AG04450 (cell line): ENCODE data around the gene HIVEP3. TPM values are rescaled to one million over a fixed set of nuclear protein-coding genes. Genes with fewer than 3 reads are reported as not detected.

Experiments
- CTCF ChIA-PET: fragments of 300-600, 350-600 bp; formaldehyde crosslinking; extraction: SDS; loops from one replicate; lab custom pipeline; 2022; ENCODE audit warnings: antibody characterized with exemption, inconsistent platforms; lab: Charles Lee
- POLR2A ChIA-PET: fragments of 350-600 bp; formaldehyde crosslinking; extraction: SDS; loops from one replicate; lab custom pipeline; 2021; ENCODE audit warnings: antibody characterized with exemption, inconsistent platforms; lab: Yijun Ruan, JAX
- DNase-seq: peaks from one replicate; pipeline ENCODE4 v3.0.0-alpha.2; 2011; ENCODE audit warnings: low read depth, low spot score
- H3K27ac ChIP-seq: one replicate; pipeline ENCODE4 v1.5.1; 2012; ENCODE audit warnings: low read depth, low read length, control low read depth
- H3K27me3 ChIP-seq: one replicate; pipeline ENCODE4 v1.6.0; 2012; ENCODE audit warnings: low read length; ENCODE audit not compliant: control insufficient read depth, insufficient read depth
- H3K4me3 ChIP-seq: 2 replicates; pipeline ENCODE4 v1.5.1; 2011; ENCODE audit warnings: mild to moderate bottlenecking, low read depth, low read length, control low read depth
- H3K9me3 ChIP-seq: 2 replicates; pipeline ENCODE4 v1.5.1; 2012; ENCODE audit warnings: low read length; ENCODE audit not compliant: control insufficient read depth, insufficient read depth
- polyA plus RNA-seq: library from polyadenylated mRNA; depleted of rRNA; stranded (reverse); fragments of >200 nt; gene quantifications from 2 replicates; pipeline ENCODE4 v1.2.3, GENCODE V29; 2011
- TF ChIP-seq, protein P1 (sequence below): IDR thresholded peaks from 2 replicates; pipeline ENCODE4 v1.5.1; 2011; ENCODE audit warnings: low read depth, low read length, control low read depth, inconsistent platforms

Gene HIVEP3
- polyA plus RNA-seq, 1 experiment, result 4.8 TPM

DNA sequence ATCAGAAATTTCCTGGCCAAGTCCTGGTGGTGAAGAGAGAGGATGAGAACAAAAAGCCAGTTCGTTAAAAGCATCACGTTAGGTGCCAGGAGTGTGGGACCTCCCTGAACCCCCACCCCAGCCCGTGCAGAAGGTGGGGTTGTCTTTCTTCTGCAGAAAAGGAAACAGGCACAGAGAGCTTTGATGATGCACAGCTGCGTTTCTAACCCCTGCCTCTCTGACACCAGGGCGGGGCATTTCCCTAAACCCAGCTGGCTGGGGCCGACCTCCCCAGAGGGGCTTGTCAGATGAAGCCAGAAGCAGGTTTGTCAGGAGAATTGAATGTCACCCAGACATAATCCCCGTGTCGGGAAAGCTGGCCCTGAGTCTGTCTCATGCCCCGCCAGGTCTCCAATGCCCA lies 244.9 kb downstream of the HIVEP3 start:
- DNase-seq, result no peak
- CTCF ChIA-PET, result interaction anchor here (1.3 to 1.9 kb wide), 2 partner anchors 10 to 51 kb away, joined by 3 to 7 read pairs; no protein-coding TSS in a partner anchor
- POLR2A ChIA-PET, result interaction anchor here (0.6 to 2.6 kb wide), 2 partner anchors 11 to 51 kb away, joined by 3 to 18 read pairs; no protein-coding TSS in a partner anchor
- Histone ChIP-seq H3K27me3 (no peaks in the 10 kb centered on the region), H3K4me3 (no peak overlapping the region), H3K9me3 (no peaks in the 10 kb centered on the region), H3K27ac (peak overlapping the region; percentile 99)
- TF ChIP-seq, protein P1, sequence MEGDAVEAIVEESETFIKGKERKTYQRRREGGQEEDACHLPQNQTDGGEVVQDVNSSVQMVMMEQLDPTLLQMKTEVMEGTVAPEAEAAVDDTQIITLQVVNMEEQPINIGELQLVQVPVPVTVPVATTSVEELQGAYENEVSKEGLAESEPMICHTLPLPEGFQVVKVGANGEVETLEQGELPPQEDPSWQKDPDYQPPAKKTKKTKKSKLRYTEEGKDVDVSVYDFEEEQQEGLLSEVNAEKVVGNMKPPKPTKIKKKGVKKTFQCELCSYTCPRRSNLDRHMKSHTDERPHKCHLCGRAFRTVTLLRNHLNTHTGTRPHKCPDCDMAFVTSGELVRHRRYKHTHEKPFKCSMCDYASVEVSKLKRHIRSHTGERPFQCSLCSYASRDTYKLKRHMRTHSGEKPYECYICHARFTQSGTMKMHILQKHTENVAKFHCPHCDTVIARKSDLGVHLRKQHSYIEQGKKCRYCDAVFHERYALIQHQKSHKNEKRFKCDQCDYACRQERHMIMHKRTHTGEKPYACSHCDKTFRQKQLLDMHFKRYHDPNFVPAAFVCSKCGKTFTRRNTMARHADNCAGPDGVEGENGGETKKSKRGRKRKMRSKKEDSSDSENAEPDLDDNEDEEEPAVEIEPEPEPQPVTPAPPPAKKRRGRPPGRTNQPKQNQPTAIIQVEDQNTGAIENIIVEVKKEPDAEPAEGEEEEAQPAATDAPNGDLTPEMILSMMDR, result no peak

DNA sequence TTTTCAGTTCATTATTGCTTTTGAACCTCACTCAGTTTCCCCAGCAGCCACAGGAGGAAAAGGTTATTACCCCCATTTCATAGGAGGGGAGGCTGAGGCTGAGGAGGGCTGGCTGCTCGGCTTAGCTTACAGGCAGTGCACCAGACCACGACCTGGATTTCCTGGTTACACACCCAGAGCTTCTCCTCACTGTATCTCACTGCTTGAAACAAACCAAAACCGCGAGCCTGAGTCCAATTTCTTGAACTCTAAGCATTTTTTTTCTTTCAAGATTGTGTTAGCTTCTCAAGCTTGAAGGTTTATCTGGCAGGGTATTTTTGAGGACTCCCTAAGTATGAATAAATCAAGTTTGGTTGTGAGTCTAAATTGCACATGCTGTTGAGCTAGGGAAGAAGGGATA lies 245.3 kb downstream of the HIVEP3 start:
- TF ChIP-seq, protein P1, result no peak
- ChIA-PET POLR2A (interaction anchor here (0.6 to 2.6 kb wide), 5 partner anchors 11 to 136 kb away, joined by 3 to 18 read pairs (median 3); no protein-coding TSS in a partner anchor), CTCF (interaction anchor here (1.9 kb wide), 1 partner anchor 10 kb away, joined by 7 read pairs; no protein-coding TSS in a partner anchor)
- DNase-seq, result no peak
- Histone ChIP-seq H3K9me3 (no peaks in the 10 kb centered on the region), H3K27ac (peak overlapping the region; percentile 99), H3K27me3 (no peaks in the 10 kb centered on the region), H3K4me3 (no peak overlapping the region)

DNA sequence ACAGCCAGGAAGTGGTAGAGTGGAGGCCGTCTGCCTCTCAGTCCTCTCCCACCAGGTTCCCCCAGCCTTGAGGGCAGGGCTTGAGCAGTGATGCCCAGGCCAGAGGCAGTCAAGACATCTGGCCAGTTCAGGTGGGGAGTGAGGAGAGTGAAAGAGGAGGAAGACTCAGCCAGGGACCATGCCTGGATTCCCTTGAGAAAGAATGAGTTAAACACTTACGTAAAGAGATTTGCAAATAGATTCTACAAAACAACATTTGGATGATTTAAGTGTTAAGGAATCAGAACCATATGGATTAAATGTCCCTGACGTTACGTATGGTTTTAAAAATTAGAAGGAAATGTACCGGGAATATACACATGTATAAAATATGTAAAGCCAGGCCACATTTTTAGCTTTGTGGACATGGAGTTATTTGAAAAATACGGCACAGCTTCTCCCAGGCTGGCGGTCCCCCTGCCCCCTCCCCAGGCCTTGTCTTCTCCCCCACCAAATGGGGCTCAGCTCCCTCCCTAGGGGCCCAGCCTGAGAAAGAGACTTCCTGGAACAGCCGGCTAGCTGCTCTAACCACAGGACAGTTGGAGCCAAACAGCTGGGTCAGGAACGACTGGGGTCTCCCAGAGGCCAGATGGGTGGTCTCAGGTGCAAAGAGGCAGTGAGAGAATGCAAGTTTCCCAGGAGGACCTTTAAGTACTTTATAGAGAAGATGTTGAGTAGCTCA lies 245.9 kb downstream of the HIVEP3 start:
- Histone ChIP-seq H3K9me3 (no peaks in the 10 kb centered on the region), H3K27me3 (no peaks in the 10 kb centered on the region), H3K4me3 (no peak overlapping the region), H3K27ac (peak overlapping the region; percentile 99)
- TF ChIP-seq, protein P1, result no peak
- DNase-seq, result peak; percentile 87
- POLR2A ChIA-PET, result interaction anchor here (0.6 to 2.6 kb wide), 6 partner anchors 10 to 311 kb away, joined by 3 to 18 read pairs (median 3); no protein-coding TSS in a partner anchor
- CTCF ChIA-PET, result interaction anchor here (0.8 to 1.9 kb wide), 2 partner anchors 11 to 311 kb away, joined by 5 to 7 read pairs; partner anchors contain the start of gene FOXO6

DNA sequence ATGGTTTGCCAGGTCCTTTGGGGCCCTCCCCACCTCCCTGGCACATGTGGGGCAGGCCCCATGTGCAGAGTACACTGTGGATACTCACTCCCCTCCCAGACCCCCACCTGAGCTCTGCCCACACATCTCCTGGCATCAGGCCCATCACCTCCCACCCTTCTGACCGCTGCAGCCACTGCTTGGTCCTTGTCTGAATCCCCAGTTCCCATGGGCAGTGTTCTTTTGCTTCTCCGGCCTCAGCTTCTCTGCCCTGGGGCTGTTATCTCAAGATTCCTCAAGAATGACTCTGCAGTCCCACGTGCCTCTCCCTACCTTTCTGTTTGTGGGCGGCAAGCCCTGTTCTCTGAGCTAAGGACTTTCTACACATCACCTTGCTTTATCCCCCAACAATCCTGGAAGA lies 246.5 kb downstream of the HIVEP3 start:
- H3K4me3 ChIP-seq, result no peak overlapping the region
- no peaks in the 10 kb centered on the region for H3K27me3 ChIP-seq
- ChIA-PET CTCF (interaction anchor here (0.8 to 1.9 kb wide), 2 partner anchors 11 to 311 kb away, joined by 5 to 7 read pairs; partner anchors contain the start of gene FOXO6), POLR2A (interaction anchor here (0.6 to 2.6 kb wide), 3 partner anchors 9 to 310 kb away, joined by 3 to 18 read pairs (median 4); no protein-coding TSS in a partner anchor)
- TF ChIP-seq, protein P1, result no peak
- peak overlapping the region; percentile 99 for H3K27ac ChIP-seq
- no peaks in the 10 kb centered on the region for H3K9me3 ChIP-seq
- DNase-seq, result peak; percentile 62
